GM12878 (cell line): ENCODE data around the gene DYNLL1. TPM values are rescaled to one million over a fixed set of nuclear protein-coding genes. Genes with fewer than 3 reads are reported as not detected.

Experiments
- ATAC-seq: fragments of 200-7000 bp; cut with Tn5 transposase; 3 replicates; pipeline ENCODE4 v1.9.1; 2020; ENCODE audit warnings: mild to moderate bottlenecking, moderate library complexity
- BruUV-seq: library from RNA; stranded (reverse); fragments of 400-500 nt; replicated peaks from 2 replicates; lab custom pipeline; 2021; lab: Mats Ljungman, UMichigan
- CTCF ChIA-PET: fragments of 300-600 bp; sonication (Branson Sonifier 250); formaldehyde crosslinking; extraction: SDS; loops from one replicate; lab custom pipeline; 2021; ENCODE audit warnings: inconsistent platforms; lab: Yijun Ruan, JAX
- POLR2A ChIA-PET: fragments of 350-600 bp; formaldehyde crosslinking; extraction: SDS; loops from one replicate; lab custom pipeline; 2021; ENCODE audit warnings: inconsistent platforms; lab: Charles Lee
- RAD21 ChIA-PET: fragments of 300-600 bp; sonication (Branson Sonifier 250); formaldehyde crosslinking; loops from one replicate; lab custom pipeline; 2023; ENCODE audit warnings: antibody characterized with exemption; ENCODE audit not compliant: unreplicated experiment; lab: Charles Lee
- SMC1A ChIA-PET: fragments of 300-600 bp; sonication (Branson Sonifier 250); formaldehyde crosslinking; loops from one replicate; lab custom pipeline; 2023; ENCODE audit not compliant: unreplicated experiment, uncharacterized antibody; lab: Charles Lee
- DNase-seq: peaks from one replicate; pipeline ENCODE4 v3.0.0-alpha.2; 2011; ENCODE audit warnings: low read depth, low spot score
- FAIRE-seq: peaks from 3 replicates; lab custom pipeline; 2011; peaks lifted over from hg19 to GRCh38; lab: Jason Lieb, UNC
- H2AFZ ChIP-seq: 2 replicates; pipeline ENCODE4 v1.6.0; 2011; ENCODE audit warnings: low read depth, low read length, control low read depth; ENCODE audit not compliant: control insufficient read depth
- H3K27ac ChIP-seq: 2 replicates; pipeline ENCODE4 v1.5.1; 2011; ENCODE audit warnings: control low read depth; ENCODE audit not compliant: control insufficient read depth, insufficient read depth
- H3K27me3 ChIP-seq, 2 experiments: replicated peaks in 1 of 2; 2 replicates each; pipeline versions ENCODE4 v1.6.0 to v1.6.1; 2011; ENCODE audit warnings: low read length in 1 of 2; ENCODE audit not compliant: control insufficient read depth in 2 of 2, insufficient read depth in 2 of 2
- H3K36me3 ChIP-seq, 2 experiments: 2 replicates each; pipeline ENCODE4 v1.5.1; 2011; ENCODE audit warnings: low read length in 1 of 2; ENCODE audit not compliant: control insufficient read depth in 2 of 2, insufficient read depth in 2 of 2
- H3K4me1 ChIP-seq: 2 replicates; pipeline ENCODE4 v1.6.1; 2011; ENCODE audit warnings: mild to moderate bottlenecking, low read length, moderate library complexity, mixed read lengths; ENCODE audit not compliant: control insufficient read depth, insufficient read depth
- H3K4me2 ChIP-seq: 2 replicates; pipeline ENCODE4 v1.6.0; 2011; ENCODE audit warnings: control low read depth; ENCODE audit not compliant: control insufficient read depth, insufficient read depth
- H3K4me3 ChIP-seq: fragments of 200-600 bp; sonication (generic); 2 replicates; pipeline ENCODE4 v1.5.1; 2016
- H3K79me2 ChIP-seq: 2 replicates; pipeline ENCODE4 v1.6.0; 2011; ENCODE audit warnings: low read length; ENCODE audit not compliant: control insufficient read depth, insufficient read depth
- H3K9ac ChIP-seq: 2 replicates; pipeline ENCODE4 v1.8.0; 2011; ENCODE audit warnings: low read length, control low read depth, mixed read lengths; ENCODE audit not compliant: control insufficient read depth, insufficient read depth
- H3K9me3 ChIP-seq: replicated peaks from 3 replicates; pipeline ENCODE4 v1.5.1; 2011; ENCODE audit warnings: mild to moderate bottlenecking, low read length; ENCODE audit not compliant: control insufficient read depth, insufficient read depth
- H4K20me1 ChIP-seq: 2 replicates; pipeline ENCODE4 v1.6.0; 2011; ENCODE audit not compliant: control insufficient read depth, insufficient read depth
- ASH2L ChIP-seq: fragments of 300-600, 200-600 bp; sonication (generic); IDR thresholded peaks from 2 replicates; pipeline ENCODE4 v1.6.1; 2017; ENCODE audit warnings: low read depth, mild to moderate bottlenecking, borderline replicate concordance
- ATF2 ChIP-seq: IDR thresholded peaks from 2 replicates; pipeline ENCODE4 v1.6.1; 2012; ENCODE audit warnings: low read length, inconsistent platforms
- ETV6 ChIP-seq, 2 experiments: fragments of 450-650 bp in 1 of 2; IDR thresholded peaks in 1 of 2; conservative IDR thresholded peaks in 1 of 2; 2 replicates each; pipeline ENCODE4 v1.6.1; 2014; ENCODE audit warnings: antibody characterized with exemption in 1 of 2, borderline replicate concordance in 1 of 2, low read depth in 1 of 2, mild to moderate bottlenecking in 1 of 2, moderate library complexity in 1 of 2
- FOXK2 ChIP-seq: fragments of 450-650 bp; IDR thresholded peaks from 2 replicates; pipeline ENCODE4 v1.6.1; 2017; ENCODE audit warnings: mild to moderate bottlenecking, moderate library complexity
- MTA2 ChIP-seq: fragments of 450-650 bp; IDR thresholded peaks from 2 replicates; pipeline ENCODE4 v1.6.1; 2016; ENCODE audit warnings: low read depth, mild to moderate bottlenecking, moderate library complexity
- NFYB ChIP-seq: IDR thresholded peaks from 2 replicates; pipeline ENCODE4 v1.6.1; 2011; ENCODE audit warnings: low read depth, mild to moderate bottlenecking, low read length, improper control_type of control experiment, moderate library complexity; ENCODE audit not compliant: insufficient read depth
- PRDM15 ChIP-seq: fragments of 450-650 bp; formaldehyde crosslinking; IDR thresholded peaks from 2 replicates; pipeline ENCODE4 v1.4.0; 2020; ENCODE audit warnings: mild to moderate bottlenecking, moderate library complexity
- SREBF2 ChIP-seq: IDR thresholded peaks from 2 replicates; pipeline ENCODE4 v1.6.1; 2012; ENCODE audit warnings: mild to moderate bottlenecking, low read length
- TCF3 ChIP-seq: IDR thresholded peaks from 2 replicates; pipeline ENCODE4 v1.6.1; 2012; ENCODE audit warnings: low read depth, mild to moderate bottlenecking, low read length, borderline replicate concordance; ENCODE audit not compliant: insufficient read depth
- ZBED1 ChIP-seq: IDR thresholded peaks from 2 replicates; pipeline ENCODE4 v1.6.1; 2016; ENCODE audit warnings: borderline replicate concordance
- WGBS: methylation state at CpG from one replicate; pipeline ENCODE4 v1.1.6; 2016; ENCODE audit warnings: low lambda C conversion rate; ENCODE audit not compliant: insufficient replicate concordance, insufficient coverage; ENCODE audit errors: missing lambda C conversion rate; 5-methylcytosine and 5-hydroxymethylcytosine counted together
- in situ Hi-C: fragments of 300-500 bp; cut with MboI; formaldehyde crosslinking; loops from 9 replicates; pipeline ENCODE4 v1.14.3; 2018; ENCODE audit warnings: mixed read lengths
- intact Hi-C: fragments of 100-400 bp; cut with micrococcal nuclease; formaldehyde crosslinking; loops from one replicate; pipeline ENCODE4 v1.14.2; 2022; ENCODE audit not compliant: unreplicated experiment
- polyA plus RNA-seq, 11 experiments: library from polyadenylated mRNA; depleted of rRNA in 4 of 11; unstranded in 6 of 11; stranded (reverse) in 5 of 11; fragments of >200 nt; fragmentation: Nextera tagmentation in 4 of 11; fragmentation: Illumina TruSeq in 1 of 11; extraction: Ambion mirVana in 4 of 11; extraction: Trizol in 1 of 11; gene quantifications; 1 replicate in 1 of 11; 2 replicates in 10 of 11; pipeline versions ENCODE4 v1.2.1 to v1.2.3, GENCODE V29; 2011 to 2016; ENCODE audit warnings: inconsistent platforms in 2 of 11, missing spikeins in 2 of 11, low read depth in 1 of 11
- total RNA-seq, 4 experiments: library from RNA; depleted of rRNA in 3 of 4; stranded (reverse); fragments of >200 nt in 3 of 4; fragmentation: Illumina TruSeq in 1 of 4; extraction: Trizol in 1 of 4; gene quantifications; 2 replicates each; pipeline versions ENCODE4 v1.2.1 to v1.2.3, GENCODE V29; 2013 to 2021
- TF ChIP-seq, protein P1 (sequence below): IDR thresholded peaks from 2 replicates; pipeline ENCODE4 v1.6.1; 2012; ENCODE audit warnings: low read depth, low read length, improper control_type of control experiment

DYNLL1 gene
- total and polyA plus RNA-seq, 10 of the 15 experiments (the other 5 are each of a cell fraction or from before 2014, with no cell fraction given) = 239 to 796 (median 379) TPM

DNA sequence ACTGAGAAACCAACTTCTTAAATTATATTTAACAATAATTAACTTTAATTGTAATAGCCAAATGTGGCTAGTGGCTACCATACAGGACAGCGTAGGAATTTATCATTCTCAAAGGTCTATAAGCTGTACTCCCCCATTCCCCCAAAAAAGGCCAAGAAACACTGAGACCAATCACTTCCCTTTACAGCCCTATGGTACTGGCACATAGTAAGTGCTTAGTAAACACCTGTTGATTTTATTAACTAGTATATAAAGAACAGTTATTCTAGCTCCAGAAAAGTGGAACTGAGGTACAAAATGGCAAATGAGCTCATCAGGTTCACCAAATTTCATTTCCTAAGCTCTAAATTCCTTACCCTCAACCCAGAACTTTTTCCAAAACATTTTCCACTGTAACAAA, 20.3 kb upstream of the DYNLL1 start:
- no peak overlapping the region for H3K4me3 ChIP-seq
- BruUV-seq = no TSS peak
- no peaks in the 10 kb centered on the region for H3K79me2 ChIP-seq
- no peaks in the 10 kb centered on the region for H3K27me3 ChIP-seq
- no peak overlapping the region for H3K9ac ChIP-seq
- in situ Hi-C loops = no loop called here
- H3K4me2 ChIP-seq = no peak overlapping the region
- no peak overlapping the region for H2AFZ ChIP-seq
- DNase-seq (no peak), FAIRE-seq (no peak), ATAC-seq (no peak)
- intact Hi-C loops = no loop called here
- no peaks in the 10 kb centered on the region for H3K36me3 ChIP-seq
- ChIA-PET RAD21 (no interaction called here), CTCF (interaction anchor here (0.6 to 2.7 kb wide), 7 partner anchors 9 to 210 kb away, joined by 3 to 7 read pairs (median 4); no protein-coding TSS in a partner anchor), SMC1A (interaction anchor here (1.3 to 1.5 kb wide), 2 partner anchors 8 to 19 kb away, joined by 3 to 4 read pairs; no protein-coding TSS in a partner anchor), POLR2A (interaction anchor here (0.5 kb wide), 1 partner anchor 65 kb away, joined by 3 read pairs; no protein-coding TSS in a partner anchor)
- H3K4me1 ChIP-seq = peaks cover 4% of the 10 kb centered on the region; the same call in 1 of the 2 replicates
- H4K20me1 ChIP-seq = no peaks in the 10 kb centered on the region
- no peak overlapping the region for H3K27ac ChIP-seq
- H3K9me3 ChIP-seq = no peaks in the 10 kb centered on the region
- TF ChIP-seq, protein P1, sequence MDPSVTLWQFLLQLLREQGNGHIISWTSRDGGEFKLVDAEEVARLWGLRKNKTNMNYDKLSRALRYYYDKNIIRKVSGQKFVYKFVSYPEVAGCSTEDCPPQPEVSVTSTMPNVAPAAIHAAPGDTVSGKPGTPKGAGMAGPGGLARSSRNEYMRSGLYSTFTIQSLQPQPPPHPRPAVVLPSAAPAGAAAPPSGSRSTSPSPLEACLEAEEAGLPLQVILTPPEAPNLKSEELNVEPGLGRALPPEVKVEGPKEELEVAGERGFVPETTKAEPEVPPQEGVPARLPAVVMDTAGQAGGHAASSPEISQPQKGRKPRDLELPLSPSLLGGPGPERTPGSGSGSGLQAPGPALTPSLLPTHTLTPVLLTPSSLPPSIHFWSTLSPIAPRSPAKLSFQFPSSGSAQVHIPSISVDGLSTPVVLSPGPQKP = no peak
- TF ChIP-seq FOXK2 = no peak
- no peak for TF ChIP-seq ZBED1
- TF ChIP-seq TCF3 = no peak
- TF ChIP-seq ASH2L = no peak
- no peak for TF ChIP-seq MTA2
- TF ChIP-seq SREBF2 = no peak
- no peak for TF ChIP-seq NFYB
- no peak for TF ChIP-seq PRDM15 (CRISPR knock-in tag)
- TF ChIP-seq ETV6 (conservative IDR thresholded peaks at IDR 0.05 in 1 of 2, IDR thresholded peaks at IDR 0.05 in 1 of 2; ENCODE audit: borderline replicate concordance in 1 of 2, low read depth in 1 of 2) = no peak
- no peak for TF ChIP-seq ATF2
- WGBS = 100% methylated on average over 1 of the region's 1 CpG
